Left hindlimb (tissue), 1 donor: ENCODE results near the gene CTBP2.

ENCODE experiments used
- DNase-seq: peaks from one replicate; pipeline ENCODE4 v3.0.0-alpha.2; 2018

Gene CTBP2

GRCh38 chr10:125105155-125105554, 55.2 kb downstream of the CTBP2 start:
- DNase-seq = no peak

DNA sequence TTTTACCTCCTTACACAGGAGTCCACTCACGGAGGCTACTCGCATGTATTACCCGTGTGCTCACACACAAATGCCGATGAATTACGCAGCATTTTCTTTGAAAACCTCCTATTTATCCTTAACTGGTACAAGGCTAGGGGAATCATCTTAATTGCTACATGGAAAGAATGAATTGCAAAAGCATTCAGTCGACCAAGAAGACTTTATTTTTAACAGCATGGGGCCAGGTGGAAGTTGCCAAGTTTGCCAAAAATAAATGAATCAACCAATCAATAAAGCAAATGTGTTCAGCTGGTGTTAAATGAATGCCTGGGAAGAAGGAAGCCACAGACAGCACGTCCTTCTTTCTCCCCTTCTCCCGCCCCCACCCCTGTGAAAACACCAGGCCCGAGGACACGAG, 55.8 kb downstream of the CTBP2 start:
- no peak for DNase-seq

GRCh38 chr10:125103924-125104323, 56.4 kb downstream of the CTBP2 start:
- DNase-seq = no peak

GRCh38 chr10:125103466-125103865, 56.9 kb downstream of the CTBP2 start:
- no peak for DNase-seq

DNA sequence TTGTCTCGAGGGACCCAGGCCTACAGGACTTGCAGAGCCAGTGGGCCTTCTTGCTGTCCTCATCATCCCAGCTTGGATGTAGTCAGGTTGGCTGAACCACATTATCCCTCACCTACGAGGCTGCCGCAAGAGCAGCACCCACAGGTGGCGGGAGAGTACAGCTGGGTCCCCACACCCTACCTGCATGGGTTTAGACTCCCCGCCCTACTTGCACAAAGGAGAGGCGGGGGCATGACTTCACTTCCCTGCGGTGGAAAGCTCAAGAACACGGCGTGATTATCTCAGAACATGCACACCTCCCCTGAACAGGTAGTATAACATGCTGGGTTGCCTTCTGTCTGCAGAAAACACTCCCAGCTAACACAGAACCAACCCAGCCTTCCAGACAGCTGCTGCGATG, 57.5 kb downstream of the CTBP2 start:
- no peak for DNase-seq

GRCh38 chr10:125102246-125102645, 58.1 kb downstream of the CTBP2 start:
- no peak for DNase-seq

DNA sequence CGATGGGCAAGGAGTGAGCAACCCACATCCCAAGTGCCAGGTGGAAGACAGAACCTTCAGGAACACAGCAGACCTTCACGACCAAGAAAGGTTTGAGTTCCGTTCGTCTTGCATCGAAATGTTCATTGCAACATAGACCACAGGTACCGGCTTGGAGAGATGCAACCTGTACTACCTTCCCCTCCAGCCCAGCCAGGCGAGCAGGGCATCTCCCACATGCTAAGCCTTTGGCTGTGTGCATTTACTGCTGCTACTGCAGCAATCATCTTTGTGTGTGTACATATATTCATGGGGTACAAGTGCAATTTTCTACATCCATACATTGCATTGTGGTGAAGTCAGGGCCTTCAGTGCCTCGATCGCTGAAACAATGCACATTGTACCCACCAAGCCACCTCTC, 58.8 kb downstream of the CTBP2 start:
- DNase-seq = no peak

- no peak for DNase-seq
These were observed 59.3 kb downstream of the CTBP2 start for GRCh38 chr10:125101049-125101448.

- no peak for DNase-seq
These were observed 62.8 kb downstream of the CTBP2 start for GRCh38 chr10:125097409-125098070.

- DNase-seq = no peak
These were observed 63.4 kb downstream of the CTBP2 start for GRCh38 chr10:125096975-125097374.

- DNase-seq = no peak
These were observed 64.0 kb downstream of the CTBP2 start for GRCh38 chr10:125096371-125096770.

- DNase-seq = no peak
These were observed 64.6 kb downstream of the CTBP2 start for GRCh38 chr10:125095776-125096175.

- no peak for DNase-seq
These were observed 65.1 kb downstream of the CTBP2 start for GRCh38 chr10:125095228-125095627.

GRCh38 chr10:125094806-125095205, 65.6 kb downstream of the CTBP2 start:
- DNase-seq = no peak

DNA sequence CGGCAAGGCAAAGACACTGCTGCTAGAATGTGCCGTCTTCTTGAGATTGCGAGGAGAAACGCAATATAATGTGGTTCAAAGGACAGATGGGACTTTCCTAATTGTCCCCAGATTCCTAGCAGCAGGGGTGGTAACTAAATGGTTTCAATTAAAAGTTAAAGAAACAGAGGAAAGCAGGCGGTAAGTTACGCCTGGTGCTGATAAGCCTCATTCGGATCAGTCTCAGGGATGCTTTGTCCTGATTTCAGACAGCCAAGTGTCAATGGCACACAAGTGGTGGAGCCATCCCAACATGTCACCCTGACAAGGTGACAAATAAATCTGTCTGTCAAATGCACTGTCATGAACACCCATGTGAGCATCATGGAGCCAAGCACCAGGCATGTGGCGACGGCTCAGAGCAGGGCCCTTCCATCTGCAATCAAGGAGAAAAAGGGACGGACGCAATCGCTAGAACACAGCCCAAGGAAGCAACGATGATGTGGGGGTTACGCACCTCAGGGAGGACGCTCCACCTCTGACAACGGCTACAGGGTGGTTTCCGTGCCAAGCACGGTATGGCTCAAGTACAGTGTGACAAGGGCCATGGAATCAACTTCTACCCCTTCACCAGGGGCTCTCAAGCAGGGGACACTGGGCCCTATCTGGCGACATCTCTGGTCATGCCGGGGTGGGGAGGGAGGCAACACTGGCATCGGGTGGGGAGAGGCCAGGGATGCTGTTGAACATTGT, 66.2 kb downstream of the CTBP2 start:
- no peak for DNase-seq

GRCh38 chr10:125093199-125093973, 67.0 kb downstream of the CTBP2 start:
- DNase-seq = no peak

DNA sequence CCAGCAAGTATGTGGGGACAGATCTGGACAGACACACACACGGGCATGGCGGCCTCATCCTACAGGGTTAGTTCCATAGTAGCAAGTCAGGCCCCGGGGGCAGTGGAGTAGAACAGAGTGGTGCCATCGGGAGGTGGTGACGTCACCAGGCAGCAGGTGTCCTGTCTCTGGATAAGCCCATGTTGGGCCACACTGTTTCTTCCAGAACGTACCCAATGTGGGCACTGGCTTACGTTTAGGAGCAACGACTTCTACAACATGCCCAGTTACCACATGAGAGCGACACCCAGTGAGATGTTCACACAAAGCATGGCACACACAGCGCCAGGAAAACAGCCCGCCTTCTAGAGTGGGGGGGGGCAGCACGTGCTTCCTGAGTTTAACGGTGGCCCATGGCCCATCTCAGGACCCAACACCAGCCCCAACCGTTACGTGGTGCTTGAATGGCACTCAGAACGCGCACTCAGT, 67.8 kb downstream of the CTBP2 start:
- DNase-seq = no peak

GRCh38 chr10:125091891-125092290, 68.5 kb downstream of the CTBP2 start:
- no peak for DNase-seq

DNA sequence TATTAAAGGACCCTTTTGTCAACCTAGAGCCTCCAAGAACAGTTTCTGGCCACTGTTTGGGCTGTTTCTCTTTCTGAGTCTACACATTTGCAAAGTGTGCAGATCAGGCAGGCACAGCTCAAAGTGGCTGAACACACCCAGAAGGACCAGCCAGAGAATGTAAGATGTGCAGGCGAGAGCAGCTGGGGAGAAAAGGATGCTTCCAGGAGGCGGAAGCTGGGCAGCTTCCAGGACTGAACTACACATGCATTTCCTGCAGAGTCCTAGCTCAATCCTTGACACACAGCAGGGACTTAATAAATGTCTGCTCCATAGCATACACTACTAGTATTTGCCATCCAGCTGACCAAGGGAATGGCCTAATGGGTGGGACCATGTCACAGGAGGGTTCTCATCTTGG, 70.9 kb downstream of the CTBP2 start:
- no peak for DNase-seq

DNA sequence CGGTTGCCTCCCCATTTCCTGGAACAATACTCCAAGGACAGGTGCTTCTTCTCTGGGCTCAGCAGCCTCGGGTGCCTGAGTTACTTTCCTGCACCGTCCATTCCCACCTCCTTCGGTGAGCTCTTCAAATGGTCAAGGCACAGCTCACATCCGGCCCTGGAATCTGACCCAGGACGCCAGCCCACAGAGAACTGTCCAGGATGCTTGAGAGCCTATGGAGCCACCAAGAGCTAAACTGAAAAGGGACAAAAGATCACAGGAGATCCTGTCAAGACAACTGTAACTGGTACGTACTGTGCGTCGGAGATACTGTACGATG, 72.5 kb downstream of the CTBP2 start:
- DNase-seq = no peak

GRCh38 chr10:125087191-125087896, 73.0 kb downstream of the CTBP2 start:
- no peak for DNase-seq

DNA sequence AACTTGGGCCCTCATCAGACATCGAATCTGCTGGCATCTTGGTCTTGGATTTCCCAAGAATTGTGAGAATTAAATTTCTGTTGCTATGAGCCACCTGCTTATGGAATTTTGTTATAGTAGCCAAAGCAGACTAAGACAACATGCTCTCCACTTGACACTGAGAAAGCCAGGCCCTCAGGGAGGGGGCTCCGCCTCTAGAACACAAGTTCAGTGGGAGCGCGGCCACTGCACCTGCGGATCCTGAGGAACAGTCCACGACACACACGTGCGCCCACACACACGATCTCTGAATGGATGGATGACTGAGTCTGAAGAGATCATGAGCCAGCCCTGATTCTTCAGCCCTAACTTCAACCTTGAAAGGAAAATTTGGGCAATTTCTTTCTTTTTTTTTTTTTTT, 73.7 kb downstream of the CTBP2 start:
- DNase-seq = no peak
